Measurements from ENCODE around the gene ROBO1.

- no peak for TF ChIP-seq YY1 (IDR thresholded peaks at IDR 0.05; ENCODE audit: insufficient read depth, insufficient replicate concordance, low read depth, low read length)
- no peak for TF ChIP-seq EP300 (IDR thresholded peaks at IDR 0.05; ENCODE audit: low read depth in 2 of 2, low read length in 2 of 2)
- no peak for TF ChIP-seq EP300 (CRISPR knock-in tag; IDR thresholded peaks at IDR 0.05; ENCODE audit: borderline replicate concordance)
- TF ChIP-seq, protein P1, sequence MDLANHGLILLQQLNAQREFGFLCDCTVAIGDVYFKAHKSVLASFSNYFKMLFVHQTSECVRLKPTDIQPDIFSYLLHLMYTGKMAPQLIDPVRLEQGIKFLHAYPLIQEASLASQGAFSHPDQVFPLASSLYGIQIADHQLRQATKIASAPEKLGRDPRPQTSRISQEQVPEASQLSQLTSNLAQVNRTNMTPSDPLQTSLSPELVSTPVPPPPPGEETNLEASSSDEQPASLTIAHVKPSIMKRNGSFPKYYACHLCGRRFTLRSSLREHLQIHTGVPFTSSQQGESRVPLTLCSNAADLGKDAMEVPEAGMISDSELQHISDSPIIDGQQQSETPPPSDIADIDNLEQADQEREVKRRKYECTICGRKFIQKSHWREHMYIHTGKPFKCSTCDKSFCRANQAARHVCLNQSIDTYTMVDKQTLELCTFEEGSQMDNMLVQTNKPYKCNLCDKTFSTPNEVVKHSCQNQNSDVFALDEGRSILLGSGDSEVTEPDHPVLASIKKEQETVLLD (CRISPR knock-in tag; IDR thresholded peaks at IDR 0.05; ENCODE audit: low read depth), result no peak
- no peak for TF ChIP-seq POLR2AphosphoS5 (IDR thresholded peaks at IDR 0.05; ENCODE audit: low read depth, low read length)
- no peak for TF ChIP-seq ADNP (CRISPR knock-in tag; IDR thresholded peaks at IDR 0.05)
- TF ChIP-seq, protein P2, sequence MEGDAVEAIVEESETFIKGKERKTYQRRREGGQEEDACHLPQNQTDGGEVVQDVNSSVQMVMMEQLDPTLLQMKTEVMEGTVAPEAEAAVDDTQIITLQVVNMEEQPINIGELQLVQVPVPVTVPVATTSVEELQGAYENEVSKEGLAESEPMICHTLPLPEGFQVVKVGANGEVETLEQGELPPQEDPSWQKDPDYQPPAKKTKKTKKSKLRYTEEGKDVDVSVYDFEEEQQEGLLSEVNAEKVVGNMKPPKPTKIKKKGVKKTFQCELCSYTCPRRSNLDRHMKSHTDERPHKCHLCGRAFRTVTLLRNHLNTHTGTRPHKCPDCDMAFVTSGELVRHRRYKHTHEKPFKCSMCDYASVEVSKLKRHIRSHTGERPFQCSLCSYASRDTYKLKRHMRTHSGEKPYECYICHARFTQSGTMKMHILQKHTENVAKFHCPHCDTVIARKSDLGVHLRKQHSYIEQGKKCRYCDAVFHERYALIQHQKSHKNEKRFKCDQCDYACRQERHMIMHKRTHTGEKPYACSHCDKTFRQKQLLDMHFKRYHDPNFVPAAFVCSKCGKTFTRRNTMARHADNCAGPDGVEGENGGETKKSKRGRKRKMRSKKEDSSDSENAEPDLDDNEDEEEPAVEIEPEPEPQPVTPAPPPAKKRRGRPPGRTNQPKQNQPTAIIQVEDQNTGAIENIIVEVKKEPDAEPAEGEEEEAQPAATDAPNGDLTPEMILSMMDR (CRISPR knock-in tag; IDR thresholded peaks at IDR 0.05), result no peak
Measured at GRCh38 chr3:78764634-78765033, 1003.2 kb downstream of the ROBO1 start.
